Fibroblast of mammary gland (primary cell): ENCODE measurements around the gene NAGPA.

Source experiments
- DNase-seq: peaks from one replicate; pipeline ENCODE4 v3.0.0-alpha.2; 2010; ENCODE audit warnings: low read depth
- H3K4me3 ChIP-seq: 2 replicates; pipeline ENCODE4 v1.5.1; 2011; ENCODE audit warnings: low read depth, mild to moderate bottlenecking, low read length, moderate library complexity; ENCODE audit not compliant: control insufficient read depth
- CTCF ChIP-seq: conservative IDR thresholded peaks from 2 replicates; pipeline ENCODE4 v1.5.1; 2011; ENCODE audit warnings: low read depth, low read length, inconsistent platforms; ENCODE audit not compliant: control insufficient read depth, insufficient read depth

The NAGPA gene

GRCh38 chr16:5066511-5066910 is 32.8 kb upstream of the NAGPA start:
- no peak for TF ChIP-seq CTCF
- H3K4me3 ChIP-seq, result no peak overlapping the region

GRCh38 chr16:5065813-5066212 is 32.1 kb upstream of the NAGPA start, which contains the start of gene C16orf89:
C16orf89 (minus strand) TSS chr16:5065956; CDS start chr16:5065908, 48 bp downstream.
- no peak within 1 kb of the TSS for H3K4me3 ChIP-seq
- DNase-seq, result no peak
- no peak for TF ChIP-seq CTCF

More at GRCh38 chr16:5066511-5066910, 32.8 kb upstream of the NAGPA start:
- no peak for DNase-seq

GRCh38 chr16:5065326-5065725 is 31.6 kb upstream of the NAGPA start:
- H3K4me3 ChIP-seq, result no peak overlapping the region
- TF ChIP-seq CTCF, result no peak
- DNase-seq, result no peak

- DNase-seq, result no peak
- no peak for TF ChIP-seq CTCF
- H3K4me3 ChIP-seq, result no peak overlapping the region
These were observed 31.2 kb upstream of the NAGPA start for GRCh38 chr16:5064915-5065314.

- TF ChIP-seq CTCF, result no peak
- no peak for DNase-seq
- H3K4me3 ChIP-seq, result no peak overlapping the region
These were observed 29.3 kb upstream of the NAGPA start for GRCh38 chr16:5062790-5063765.

GRCh38 chr16:5062051-5062450 is 28.3 kb upstream of the NAGPA start:
- no peak for DNase-seq
- no peak overlapping the region for H3K4me3 ChIP-seq
- no peak for TF ChIP-seq CTCF
